Measurements from ENCODE around the gene DPEP2NB. TPM values are rescaled to one million over a fixed set of nuclear protein-coding genes. Genes with fewer than 3 reads are reported as not detected.
"Not testable (repeated sequence)": the region's sequence is repeated elsewhere in the genome, so short reads cannot be mapped to it uniquely, and the experiment has no call there.

Gene DPEP2NB
- total RNA-seq, 1 donor from 2014 or later = not detected

DNA sequence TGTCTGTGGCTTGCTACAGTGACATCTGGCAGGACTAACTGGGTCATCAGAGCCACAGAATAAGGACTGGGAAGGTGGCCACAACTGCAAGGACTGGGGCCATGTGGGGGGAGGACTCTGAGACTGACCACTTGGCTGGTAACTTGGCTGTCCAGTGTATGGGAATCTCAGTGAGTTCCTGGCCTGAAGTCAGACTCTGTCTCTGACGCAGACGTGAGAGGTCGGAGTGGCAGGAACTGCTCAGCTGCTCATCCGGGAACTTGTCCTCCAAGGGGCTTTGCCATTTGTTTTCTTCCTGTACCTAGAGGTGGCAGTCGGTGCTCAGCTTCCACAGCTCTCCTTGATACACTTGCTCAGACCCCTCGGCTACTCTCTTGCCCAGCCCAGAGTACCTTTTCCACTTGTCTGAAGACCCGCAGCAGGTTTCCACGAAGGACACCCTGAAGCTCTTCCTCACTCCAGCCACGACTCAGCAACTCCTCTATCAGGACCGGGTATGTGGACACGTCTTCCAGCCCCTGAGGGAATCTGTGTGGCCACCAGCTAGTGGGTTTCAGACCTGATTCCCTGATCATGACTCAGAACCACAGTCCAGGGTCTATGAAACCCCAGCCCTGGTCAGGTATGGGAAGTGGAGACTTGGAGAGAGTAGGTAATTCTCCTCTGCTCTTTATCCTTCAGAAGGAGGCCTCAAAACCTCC lies 28.1 kb downstream of the DPEP2NB start:
- DNase-seq (ENCODE audit: extremely low read depth, low read depth, low spot score) = no peak

DNA sequence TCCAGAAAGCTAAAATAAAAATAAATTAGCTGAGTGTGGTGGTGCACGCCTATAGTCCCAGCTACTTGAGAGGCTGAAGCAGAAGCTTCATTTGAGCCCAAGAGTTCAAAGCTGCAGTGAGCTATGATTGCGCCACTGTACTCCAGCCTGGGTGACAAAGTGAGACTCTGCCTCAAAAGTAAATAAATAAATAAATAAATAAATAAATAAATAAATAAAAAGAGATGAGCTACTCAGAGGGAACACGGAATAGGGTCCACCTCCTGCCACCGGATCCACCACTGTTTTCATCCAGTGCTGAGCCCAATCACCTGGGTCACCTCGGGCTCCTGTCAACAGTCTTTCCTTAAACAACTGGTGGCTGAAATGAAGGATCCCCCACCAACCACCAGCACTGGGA lies 28.8 kb downstream of the DPEP2NB start:
- no peak for DNase-seq (ENCODE audit: extremely low read depth, low read depth, low spot score)

DNA sequence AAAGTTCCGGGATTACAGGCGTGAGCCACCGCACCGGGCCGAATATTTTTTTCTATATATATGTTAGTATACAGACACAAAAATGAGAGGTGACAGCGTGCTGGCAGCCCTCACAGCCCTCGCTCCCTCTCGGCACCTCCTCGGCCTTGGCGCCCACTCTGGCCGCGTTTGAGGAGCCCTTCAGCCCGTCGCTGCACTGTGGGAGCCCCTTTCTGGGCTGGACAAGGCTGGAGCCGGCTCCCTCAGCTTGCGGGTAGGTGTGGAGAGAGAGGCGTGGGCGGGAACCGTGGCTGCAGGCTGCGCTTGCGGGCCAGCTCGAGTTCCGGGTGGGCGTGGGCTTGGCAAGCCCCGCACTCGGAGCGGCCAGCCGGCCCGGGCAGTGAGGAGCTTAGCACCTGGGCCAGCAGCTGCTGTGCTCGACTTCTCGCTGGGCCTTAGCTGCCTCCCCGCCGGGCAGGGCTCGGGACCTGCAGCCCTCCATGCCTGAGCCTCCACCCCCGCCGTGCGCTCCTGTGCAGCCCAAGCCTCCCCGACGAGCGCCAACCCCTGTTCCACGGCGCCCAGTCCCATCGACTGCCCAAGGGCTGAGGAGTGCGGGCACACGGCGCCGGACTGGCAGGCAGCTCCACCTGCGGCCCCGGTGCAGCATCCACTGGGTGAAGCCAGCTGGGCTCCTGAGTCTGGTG lies 33.6 kb downstream of the DPEP2NB start:
- DNase-seq (ENCODE audit: extremely low read depth, low read depth, low spot score) = no peak

- no peak for DNase-seq (ENCODE audit: extremely low read depth, low read depth, low spot score)
Measured at GRCh38 chr16:67979955-67980678, 35.6 kb downstream of the DPEP2NB start, which contains the start of gene DPEP3. DPEP3 (minus strand) TSS chr16:67980499; CDS start chr16:67980380, 119 bp downstream.

DNA sequence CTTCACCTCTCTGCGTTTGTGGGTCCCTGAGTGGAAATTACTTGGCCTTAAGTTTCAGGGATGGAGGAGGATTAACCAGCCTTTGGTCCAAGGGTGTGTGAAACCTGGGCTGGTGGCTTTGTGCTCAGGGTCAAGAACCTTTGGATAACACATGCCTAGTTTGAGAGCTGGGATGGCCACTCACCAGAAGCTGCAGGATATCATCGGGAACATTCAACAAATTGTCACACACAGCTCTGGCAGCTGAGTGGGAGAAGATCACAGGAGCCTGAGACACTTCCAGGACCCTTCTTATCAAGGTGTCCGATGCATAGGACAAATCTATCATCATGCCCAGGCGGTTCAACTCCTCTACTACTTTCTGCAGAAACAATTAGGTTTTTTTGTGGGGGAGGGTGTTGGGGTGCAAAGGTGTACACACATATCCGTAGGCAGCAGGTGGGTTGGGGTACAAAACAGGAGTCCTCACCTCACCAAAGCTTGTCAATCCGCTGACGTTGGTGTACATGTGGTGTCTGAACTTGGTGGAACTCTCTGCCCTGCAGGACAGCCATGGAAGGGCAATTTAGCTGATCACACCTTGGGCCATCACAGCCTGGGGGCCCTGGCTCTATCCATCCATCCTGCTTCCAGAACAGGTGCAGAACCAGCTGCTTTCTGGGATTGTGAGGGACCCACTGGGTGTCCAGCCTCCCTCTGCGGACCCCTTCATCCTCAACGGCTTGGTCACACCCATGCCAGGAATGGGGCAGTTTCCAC lies 38.1 kb downstream of the DPEP2NB start:
- DNase-seq (ENCODE audit: extremely low read depth, low read depth, low spot score) = no peak

GRCh38 chr16:67977005-67977404 lies 38.7 kb downstream of the DPEP2NB start:
- DNase-seq (ENCODE audit: extremely low read depth, low read depth, low spot score) = no peak

DNA sequence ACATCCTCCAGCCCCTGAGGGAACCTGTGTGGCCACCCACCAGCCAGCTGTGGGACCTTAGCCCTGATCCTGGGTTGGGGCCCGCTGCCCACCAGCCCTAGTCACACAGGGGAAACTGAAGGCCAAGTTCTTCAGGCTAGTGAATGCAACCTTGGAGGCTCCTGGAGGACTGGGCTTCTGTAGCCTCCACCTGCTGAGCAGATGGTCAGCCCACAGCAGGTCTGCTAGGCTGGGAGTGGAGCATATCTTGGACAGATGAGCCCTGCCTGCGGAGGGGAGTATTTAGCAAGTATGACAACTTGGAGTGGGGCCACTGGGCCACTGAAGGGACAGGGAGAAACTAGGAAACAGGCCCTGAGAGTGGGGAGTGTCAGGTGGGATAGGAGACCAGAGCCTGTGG lies 39.5 kb downstream of the DPEP2NB start:
- no peak for DNase-seq (ENCODE audit: extremely low read depth, low read depth, low spot score)

- no peak for DNase-seq (ENCODE audit: extremely low read depth, low read depth, low spot score)
Measured at GRCh38 chr16:67975321-67976105, 40.2 kb downstream of the DPEP2NB start.

GRCh38 chr16:67972285-67972684 lies 43.4 kb downstream of the DPEP2NB start:
- not testable (repeated sequence) for DNase-seq (ENCODE audit: extremely low read depth, low read depth, low spot score)

- DNase-seq (ENCODE audit: extremely low read depth, low read depth, low spot score) = no peak
Measured at GRCh38 chr16:67971111-67971510, 44.6 kb downstream of the DPEP2NB start.

DNA sequence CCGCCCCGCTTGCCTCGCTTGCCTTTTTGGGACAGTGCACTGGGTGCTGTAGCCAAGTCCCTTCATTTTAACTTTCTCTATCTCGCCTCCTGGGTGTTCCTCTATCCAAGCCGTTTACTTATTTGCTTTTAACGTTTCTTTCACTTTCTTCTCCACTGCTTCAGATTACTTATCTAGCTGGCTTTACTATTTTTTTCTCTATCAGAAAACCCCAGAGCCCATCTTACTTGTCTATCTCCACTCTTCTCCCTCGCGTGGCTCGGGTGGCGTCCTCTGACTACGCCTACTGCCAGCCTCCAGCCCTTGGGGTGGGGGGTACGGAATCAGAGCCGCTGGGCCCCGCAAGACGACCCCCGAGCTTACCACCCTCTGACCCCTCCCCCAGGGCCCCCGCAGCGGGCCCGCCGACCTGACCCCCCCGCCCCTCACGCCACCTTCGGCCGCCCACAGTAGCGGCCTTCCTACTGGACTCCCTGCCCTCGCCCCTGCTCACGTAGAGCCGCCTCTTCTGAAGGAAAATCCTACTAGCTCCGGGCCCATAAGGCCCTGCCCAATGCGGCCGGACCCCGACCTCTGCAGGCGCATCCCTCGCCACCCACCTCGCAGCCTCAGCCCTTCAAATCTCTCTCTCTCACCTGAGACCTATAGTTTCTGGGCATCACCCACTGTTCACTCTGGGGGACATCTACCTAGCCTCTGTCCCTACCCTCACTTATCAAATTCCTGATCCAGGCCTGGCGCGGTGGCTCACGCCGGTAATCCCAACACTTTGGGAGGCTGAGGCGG lies 46.3 kb downstream of the DPEP2NB start:
- no peak for DNase-seq (ENCODE audit: extremely low read depth, low read depth, low spot score)

DNA sequence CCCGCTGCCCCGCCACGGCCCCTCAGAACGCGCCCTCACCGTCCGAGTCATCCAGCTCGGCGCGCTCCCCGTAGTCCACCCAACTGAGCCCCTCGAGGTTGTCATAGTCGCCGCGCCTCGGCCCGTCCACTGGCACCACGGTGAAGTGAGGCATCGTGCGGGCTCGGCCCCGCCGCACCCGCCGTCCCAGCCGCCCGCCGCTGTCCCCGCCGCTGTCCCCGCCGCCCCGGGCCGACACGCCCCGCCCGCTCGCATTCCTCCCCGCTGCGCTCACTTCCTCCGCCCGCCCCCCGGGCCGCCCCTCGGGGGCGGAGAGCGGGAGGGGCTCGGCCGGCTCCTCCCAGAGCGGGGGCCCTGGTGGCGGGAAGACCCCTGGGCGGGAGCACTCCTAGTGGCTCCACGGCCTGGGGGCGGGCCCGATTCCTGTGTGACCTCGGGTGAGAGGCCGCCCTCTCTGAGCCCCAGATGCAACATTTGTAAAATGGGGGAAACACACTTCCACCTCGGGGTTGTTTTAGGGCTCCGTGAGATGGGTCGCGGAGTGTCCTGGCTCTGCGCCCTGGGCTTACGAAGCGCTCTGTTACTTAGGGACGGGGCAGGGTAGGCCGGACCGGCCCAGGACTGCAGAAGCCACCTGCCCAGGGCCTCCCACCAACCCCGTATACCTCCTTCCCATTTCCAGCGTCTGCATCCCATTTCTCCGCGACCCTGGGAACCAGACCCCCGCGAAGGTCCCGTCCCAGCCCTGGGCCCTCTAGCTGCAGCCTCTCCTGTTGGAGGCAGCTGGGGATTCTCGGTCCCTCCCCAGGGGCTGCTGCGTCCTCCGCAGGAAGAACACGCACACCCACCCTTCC lies 47.1 kb downstream of the DPEP2NB start, which contains the start of gene SLC12A4:
Gene SLC12A4 (minus strand): TSS at position 238 of the 854 bp plus-strand sequence. CDS start 84 bp downstream, at position 154.
- no peak for DNase-seq (ENCODE audit: extremely low read depth, low read depth, low spot score)

DNA sequence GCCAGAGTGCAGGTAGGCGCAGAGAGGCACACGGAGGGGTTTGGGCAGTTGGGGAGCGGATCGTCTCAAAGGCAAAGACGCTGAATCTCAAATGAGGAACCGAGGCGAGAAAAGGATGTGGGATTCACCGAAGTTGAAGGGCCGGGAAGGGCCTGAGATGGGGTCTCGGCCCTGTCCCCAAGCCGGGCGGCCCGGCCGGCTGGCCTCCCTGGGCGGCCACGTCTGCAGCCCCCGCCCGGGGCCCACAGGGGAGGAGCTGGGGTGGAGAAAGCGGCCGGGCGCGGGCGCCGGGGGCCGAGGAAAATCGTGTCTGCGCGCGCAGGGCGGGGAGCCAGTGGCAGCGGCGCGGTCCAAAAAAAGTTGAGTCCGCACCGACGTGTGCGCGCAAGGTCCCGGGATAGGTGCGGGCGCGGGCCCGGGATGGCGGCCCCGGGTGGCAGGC lies 47.7 kb downstream of the DPEP2NB start:
- no peak for DNase-seq (ENCODE audit: extremely low read depth, low read depth, low spot score)

- no peak for DNase-seq (ENCODE audit: extremely low read depth, low read depth, low spot score)
Measured at GRCh38 chr16:67967183-67967957, 48.3 kb downstream of the DPEP2NB start.

DNA sequence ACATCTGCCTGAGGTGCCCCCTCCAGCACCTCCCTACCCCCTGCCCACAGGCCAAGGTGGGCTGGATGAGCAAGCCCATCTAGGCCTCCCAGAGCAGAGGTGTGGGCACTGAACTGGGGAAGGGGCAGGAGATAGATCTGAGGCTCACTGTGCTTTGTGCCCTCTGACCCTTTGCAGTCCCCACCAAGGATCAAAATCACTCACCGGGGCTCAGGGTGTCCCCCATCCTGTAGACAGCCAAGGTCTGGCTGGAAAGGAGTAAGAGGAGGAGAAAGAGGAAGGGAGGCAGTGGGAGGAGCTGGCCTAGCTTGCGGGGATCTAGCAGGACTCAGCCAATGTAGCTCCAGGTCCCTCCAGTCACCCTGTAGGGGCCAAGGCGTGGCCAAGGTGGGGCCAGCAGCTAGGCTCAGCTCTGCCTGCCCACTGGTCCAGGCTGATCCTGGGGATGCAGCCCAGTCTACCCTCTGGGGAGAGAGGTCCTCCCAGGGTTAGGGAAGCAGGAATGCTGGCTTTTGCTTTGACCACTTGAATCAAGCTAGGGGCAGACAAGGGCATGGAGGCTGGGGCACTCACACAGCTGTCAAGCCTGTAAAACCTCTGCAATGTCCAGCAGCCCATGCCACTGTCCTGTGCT lies 49.0 kb downstream of the DPEP2NB start:
- DNase-seq (ENCODE audit: extremely low read depth, low read depth, low spot score) = no peak

- DNase-seq (ENCODE audit: extremely low read depth, low read depth, low spot score) = no peak
Measured at GRCh38 chr16:67965668-67966548, 49.8 kb downstream of the DPEP2NB start.

All from glomerular endothelial cell (primary cell).